MM.1S (cell line): ENCODE measurements around the gene FATE1.

Experiments
- DNase-seq: peaks from one replicate; pipeline ENCODE4 v3.0.0-alpha.2; 2015
- H2AFZ ChIP-seq: fragments of 300-600 bp; sonication (generic); 2 replicates; pipeline ENCODE4 v1.6.0; 2016; ENCODE audit warnings: antibody characterized with exemption, low read length
- H3F3A ChIP-seq: fragments of 300-600 bp; sonication (generic); 2 replicates; pipeline ENCODE4 v1.6.1; 2016; ENCODE audit warnings: mild to moderate bottlenecking, antibody characterized with exemption, low read length, moderate library complexity, mixed read lengths; ENCODE audit not compliant: insufficient read depth
- H3K27ac ChIP-seq: fragments of 300-600 bp; sonication (generic); 2 replicates; pipeline ENCODE4 v1.5.1; 2016; ENCODE audit warnings: mild to moderate bottlenecking, low read length
- H3K27me3 ChIP-seq: fragments of 300-600 bp; sonication (generic); replicated peaks from 2 replicates; pipeline ENCODE4 v1.6.0; 2016; ENCODE audit warnings: low read length; ENCODE audit not compliant: insufficient read depth
- H3K36me3 ChIP-seq: fragments of 300-600 bp; sonication (generic); replicated peaks from 2 replicates; pipeline ENCODE4 v1.6.1; 2016; ENCODE audit warnings: mild to moderate bottlenecking, low read length, mixed read lengths; ENCODE audit not compliant: insufficient read depth
- H3K4me1 ChIP-seq: fragments of 300-600 bp; sonication (generic); 2 replicates; pipeline ENCODE4 v1.6.1; 2016; ENCODE audit warnings: low read length, mixed read lengths
- H3K4me2 ChIP-seq: fragments of 300-600 bp; sonication (generic); 2 replicates; pipeline ENCODE4 v1.6.0; 2016; ENCODE audit warnings: low read depth, low read length
- H3K4me3 ChIP-seq: fragments of 300-600 bp; sonication (generic); 2 replicates; pipeline ENCODE4 v1.5.1; 2016; ENCODE audit warnings: low read length, mixed read lengths
- H3K79me2 ChIP-seq: fragments of 300-600 bp; sonication (generic); 2 replicates; pipeline ENCODE4 v1.6.1; 2016; ENCODE audit warnings: mixed run types, low read length, mixed read lengths
- H3K9ac ChIP-seq: fragments of 300-600 bp; sonication (generic); 2 replicates; pipeline ENCODE4 v1.6.1; 2016; ENCODE audit warnings: low read length, mixed read lengths
- H3K9me2 ChIP-seq: fragments of 300-600 bp; sonication (generic); replicated peaks from 2 replicates; pipeline ENCODE4 v1.6.1; 2016; ENCODE audit warnings: mild to moderate bottlenecking, low read length, mixed read lengths; ENCODE audit not compliant: insufficient read depth
- H3K9me3 ChIP-seq: fragments of 300-600 bp; sonication (generic); replicated peaks from 2 replicates; pipeline ENCODE4 v1.6.1; 2016; ENCODE audit warnings: mild to moderate bottlenecking, low read length, mixed read lengths; ENCODE audit not compliant: insufficient read depth
- H4K20me1 ChIP-seq: fragments of 300-600 bp; sonication (generic); 2 replicates; pipeline ENCODE4 v1.6.1; 2016; ENCODE audit warnings: mild to moderate bottlenecking, low read length, moderate library complexity, mixed read lengths; ENCODE audit not compliant: insufficient read depth
- EZH2 ChIP-seq: fragments of 300-600 bp; sonication (generic); optimal IDR thresholded peaks from 2 replicates; pipeline ENCODE3; 2017; ENCODE audit warnings: low read depth, mild to moderate bottlenecking, antibody characterized with exemption, low read length, mixed read lengths
- EZH2phosphoT487 ChIP-seq: fragments of 300-600 bp; sonication (generic); IDR thresholded peaks from 2 replicates; pipeline ENCODE4 v1.6.1; 2018; ENCODE audit warnings: antibody characterized with exemption, low read length
- TF ChIP-seq, protein P1 (sequence below): fragments of 300-600 bp; sonication (generic); IDR thresholded peaks from 2 replicates; pipeline ENCODE4 v1.5.1; 2016; ENCODE audit warnings: antibody characterized with exemption, low read length, mixed read lengths

FATE1 gene

DNA sequence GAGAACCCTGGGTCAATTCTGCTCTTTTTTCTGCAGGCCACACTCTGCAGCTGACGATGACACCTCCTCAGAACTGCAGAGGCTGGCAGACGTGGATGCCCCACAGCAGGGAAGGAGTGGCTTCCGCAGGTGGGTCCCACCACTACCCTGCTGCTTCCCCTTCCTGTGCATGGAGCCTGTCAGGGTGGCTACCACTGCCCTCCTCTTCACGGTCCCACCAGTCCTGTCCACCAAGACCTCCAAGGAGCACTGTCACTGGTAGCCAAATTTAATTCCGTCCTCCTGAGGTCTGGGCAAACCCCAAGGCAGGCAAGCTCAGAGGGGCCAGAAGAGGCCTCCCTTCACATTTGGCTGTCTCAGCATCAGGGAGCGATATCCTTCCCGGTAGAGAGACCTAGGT is 22.9 kb downstream of the FATE1 start:
- DNase-seq: no peak
- Histone ChIP-seq H3K27ac (no peak overlapping the region), H3F3A (no peaks in the 10 kb centered on the region), H3K79me2 (no peaks in the 10 kb centered on the region), H3K9me3 (no peaks in the 10 kb centered on the region), H3K9me2 (no peaks in the 10 kb centered on the region), H3K36me3 (no peaks in the 10 kb centered on the region), H3K4me1 (no peaks in the 10 kb centered on the region), H3K27me3 (no peaks in the 10 kb centered on the region), H3K4me2 (no peak overlapping the region), H2AFZ (no peak overlapping the region), H3K9ac (no peak overlapping the region), H3K4me3 (no peak overlapping the region), H4K20me1 (no peaks in the 10 kb centered on the region)
- TF ChIP-seq EZH2phosphoT487 (no peak), EZH2 (no peak)
- TF ChIP-seq, protein P1, sequence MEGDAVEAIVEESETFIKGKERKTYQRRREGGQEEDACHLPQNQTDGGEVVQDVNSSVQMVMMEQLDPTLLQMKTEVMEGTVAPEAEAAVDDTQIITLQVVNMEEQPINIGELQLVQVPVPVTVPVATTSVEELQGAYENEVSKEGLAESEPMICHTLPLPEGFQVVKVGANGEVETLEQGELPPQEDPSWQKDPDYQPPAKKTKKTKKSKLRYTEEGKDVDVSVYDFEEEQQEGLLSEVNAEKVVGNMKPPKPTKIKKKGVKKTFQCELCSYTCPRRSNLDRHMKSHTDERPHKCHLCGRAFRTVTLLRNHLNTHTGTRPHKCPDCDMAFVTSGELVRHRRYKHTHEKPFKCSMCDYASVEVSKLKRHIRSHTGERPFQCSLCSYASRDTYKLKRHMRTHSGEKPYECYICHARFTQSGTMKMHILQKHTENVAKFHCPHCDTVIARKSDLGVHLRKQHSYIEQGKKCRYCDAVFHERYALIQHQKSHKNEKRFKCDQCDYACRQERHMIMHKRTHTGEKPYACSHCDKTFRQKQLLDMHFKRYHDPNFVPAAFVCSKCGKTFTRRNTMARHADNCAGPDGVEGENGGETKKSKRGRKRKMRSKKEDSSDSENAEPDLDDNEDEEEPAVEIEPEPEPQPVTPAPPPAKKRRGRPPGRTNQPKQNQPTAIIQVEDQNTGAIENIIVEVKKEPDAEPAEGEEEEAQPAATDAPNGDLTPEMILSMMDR: no peak

DNA sequence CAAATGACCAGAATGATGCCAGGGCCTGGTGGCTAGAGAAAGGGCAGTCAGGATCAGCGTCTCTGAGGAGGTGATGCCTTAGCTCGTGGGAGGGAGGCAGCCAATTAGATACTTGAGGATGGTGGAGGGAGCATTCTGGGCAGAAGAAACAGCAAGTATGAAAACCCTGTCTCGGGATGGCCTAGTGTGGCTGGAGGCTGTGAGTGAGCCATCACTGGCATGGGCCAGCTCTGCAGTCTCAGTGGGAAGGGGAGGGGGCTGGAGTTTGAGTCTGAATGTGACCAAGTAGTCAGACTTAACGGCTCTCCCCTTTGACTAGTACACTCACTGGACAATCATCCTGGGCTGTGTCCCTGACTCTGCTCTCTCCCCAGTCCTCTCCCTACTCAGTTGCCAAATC is 25.8 kb downstream of the FATE1 start:
- Histone ChIP-seq H3K4me3 (no peak overlapping the region), H3K9ac (no peak overlapping the region), H3K9me2 (no peaks in the 10 kb centered on the region), H3K4me2 (no peak overlapping the region), H3K36me3 (no peaks in the 10 kb centered on the region), H3F3A (no peaks in the 10 kb centered on the region), H2AFZ (no peak overlapping the region), H3K4me1 (no peaks in the 10 kb centered on the region), H3K79me2 (no peaks in the 10 kb centered on the region), H3K27me3 (no peaks in the 10 kb centered on the region), H3K27ac (no peak overlapping the region), H4K20me1 (no peaks in the 10 kb centered on the region), H3K9me3 (no peaks in the 10 kb centered on the region)
- no peak for DNase-seq
- TF ChIP-seq EZH2 (no peak), EZH2phosphoT487 (no peak)
- TF ChIP-seq, protein P1: no peak

DNA sequence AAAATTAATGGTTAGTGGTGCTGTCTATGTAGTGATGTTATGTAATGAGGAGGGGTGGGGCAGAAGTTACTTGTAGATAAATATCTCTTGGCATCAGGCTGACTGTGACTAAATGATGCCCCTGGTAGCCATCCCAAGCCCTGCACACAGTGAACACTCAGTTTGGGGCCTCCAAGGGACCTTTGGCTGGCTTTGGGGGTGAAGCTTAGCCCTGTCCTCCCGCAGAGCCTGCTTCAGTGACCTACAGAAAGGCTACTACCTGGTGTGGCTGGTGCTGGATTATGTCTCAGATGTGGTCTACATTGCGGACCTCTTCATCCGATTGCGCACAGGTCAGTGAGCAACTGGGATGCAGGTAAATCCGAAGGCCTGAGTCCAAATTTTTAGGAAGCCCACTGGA is 26.5 kb downstream of the FATE1 start:
- Histone ChIP-seq H3K9me3 (no peaks in the 10 kb centered on the region), H2AFZ (no peak overlapping the region), H3K4me3 (no peak overlapping the region), H3K4me2 (no peak overlapping the region), H3K79me2 (no peaks in the 10 kb centered on the region), H3K27me3 (no peaks in the 10 kb centered on the region), H3K9ac (no peak overlapping the region), H3K36me3 (no peaks in the 10 kb centered on the region), H3K27ac (no peak overlapping the region), H3K4me1 (no peaks in the 10 kb centered on the region), H3F3A (no peaks in the 10 kb centered on the region), H3K9me2 (no peaks in the 10 kb centered on the region), H4K20me1 (no peaks in the 10 kb centered on the region)
- TF ChIP-seq, protein P1: no peak
- TF ChIP-seq EZH2phosphoT487 (no peak), EZH2 (no peak)
- DNase-seq: no peak
